Esophagus squamous epithelium (tissue), 4 donors: ENCODE measurements around the gene RIMBP2.

ENCODE experiments used
- POLR2A ChIP-seq, 4 donors: fragments of 450-650 bp; IDR thresholded peaks; one replicate each; pipeline ENCODE4 v1.6.1; 2017; ENCODE audit warnings: antibody characterized with exemption in 4 of 4, mild to moderate bottlenecking in 4 of 4, moderate library complexity in 3 of 4
- TF ChIP-seq, protein P1 (sequence below), 6 experiments: fragments of 450-650 bp in 4 of 6; fragments of 200-600 bp in 2 of 6; sonication (generic) in 2 of 6; IDR thresholded peaks; one replicate each; pipeline ENCODE4 v1.5.1; 2016 to 2019; ENCODE audit warnings: antibody characterized with exemption in 6 of 6, mild to moderate bottlenecking in 4 of 6, moderate library complexity in 4 of 6

DNA sequence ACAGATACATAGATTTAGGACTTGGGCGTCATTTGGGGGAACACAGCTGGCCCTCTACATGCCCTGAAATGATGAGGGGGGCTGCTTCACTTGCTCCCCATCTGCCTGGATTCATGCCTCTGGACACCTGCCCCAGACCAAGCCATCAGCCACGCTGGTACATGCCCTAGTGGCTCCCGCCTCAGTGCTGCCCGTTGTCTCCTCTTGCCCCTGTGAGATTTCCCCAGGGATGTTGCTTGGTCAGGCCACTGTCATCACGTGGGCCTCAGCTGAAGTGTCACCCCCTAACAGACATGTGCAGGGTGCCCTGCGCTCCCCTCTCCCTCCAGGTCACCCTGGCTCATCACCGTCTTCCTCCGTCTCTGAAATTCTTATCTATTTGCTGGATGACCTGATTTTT, 220.9 kb downstream of the RIMBP2 start:
- TF ChIP-seq, protein P1, sequence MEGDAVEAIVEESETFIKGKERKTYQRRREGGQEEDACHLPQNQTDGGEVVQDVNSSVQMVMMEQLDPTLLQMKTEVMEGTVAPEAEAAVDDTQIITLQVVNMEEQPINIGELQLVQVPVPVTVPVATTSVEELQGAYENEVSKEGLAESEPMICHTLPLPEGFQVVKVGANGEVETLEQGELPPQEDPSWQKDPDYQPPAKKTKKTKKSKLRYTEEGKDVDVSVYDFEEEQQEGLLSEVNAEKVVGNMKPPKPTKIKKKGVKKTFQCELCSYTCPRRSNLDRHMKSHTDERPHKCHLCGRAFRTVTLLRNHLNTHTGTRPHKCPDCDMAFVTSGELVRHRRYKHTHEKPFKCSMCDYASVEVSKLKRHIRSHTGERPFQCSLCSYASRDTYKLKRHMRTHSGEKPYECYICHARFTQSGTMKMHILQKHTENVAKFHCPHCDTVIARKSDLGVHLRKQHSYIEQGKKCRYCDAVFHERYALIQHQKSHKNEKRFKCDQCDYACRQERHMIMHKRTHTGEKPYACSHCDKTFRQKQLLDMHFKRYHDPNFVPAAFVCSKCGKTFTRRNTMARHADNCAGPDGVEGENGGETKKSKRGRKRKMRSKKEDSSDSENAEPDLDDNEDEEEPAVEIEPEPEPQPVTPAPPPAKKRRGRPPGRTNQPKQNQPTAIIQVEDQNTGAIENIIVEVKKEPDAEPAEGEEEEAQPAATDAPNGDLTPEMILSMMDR (IDR thresholded peaks at IDR 0.05): no peak
- no peak for TF ChIP-seq POLR2A (IDR thresholded peaks at IDR 0.05)
